ENCODE results near the gene NOL9.
A peak's percentile ranks its signal among the peaks of the same experiment; 100 is the strongest.

NOL9 gene

DNA sequence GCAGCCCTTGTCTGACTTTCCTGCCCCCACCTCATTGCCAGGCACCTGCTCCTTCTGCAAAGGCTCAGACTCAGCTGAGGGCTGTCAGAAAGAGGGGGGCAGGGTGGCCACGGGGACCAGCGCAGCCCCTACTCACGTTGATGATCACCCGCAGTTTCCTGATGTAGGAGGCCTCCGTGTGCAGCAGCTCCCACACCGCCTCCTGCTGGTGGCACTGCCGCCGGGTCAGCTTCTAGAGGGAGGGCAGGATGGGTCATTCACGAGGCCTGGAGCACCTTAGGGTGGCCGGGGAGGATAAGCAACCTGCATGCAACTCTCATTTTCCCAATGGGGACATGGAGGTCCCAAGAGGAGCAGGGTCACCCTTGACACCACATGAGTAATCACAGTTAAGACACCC lies 81.9 kb downstream of the NOL9 start:
- no peak overlapping the region for H3K27ac ChIP-seq (ENCODE audit: low read length)
- H3K36me3 ChIP-seq (replicated peaks; ENCODE audit: low read depth, low read length), result no peaks in the 10 kb centered on the region
- no peaks in the 10 kb centered on the region for H3K27me3 ChIP-seq (ENCODE audit: low read depth, low read length)
- no peak overlapping the region for H2AFZ ChIP-seq (ENCODE audit: low read depth, low read length)
- no peak overlapping the region for H3K9ac ChIP-seq (ENCODE audit: low read length)
- peak; percentile 36 for TF ChIP-seq CTCF (IDR thresholded peaks at IDR 0.05; ENCODE audit: low read depth, low read length)
- no peak for TF ChIP-seq EZH2phosphoT487 (IDR thresholded peaks at IDR 0.05; ENCODE audit: low read depth)
- H4K20me1 ChIP-seq (ENCODE audit: insufficient read depth, low read length), result no peaks in the 10 kb centered on the region
- H3K4me2 ChIP-seq (ENCODE audit: low read length), result no peak overlapping the region
- no peaks in the 10 kb centered on the region for H3K4me1 ChIP-seq (ENCODE audit: low read length)
- no peaks in the 10 kb centered on the region for H3K9me3 ChIP-seq (ENCODE audit: insufficient read depth, low read length)
- no peaks in the 10 kb centered on the region for H3K79me2 ChIP-seq (ENCODE audit: low read length)
- H3K4me3 ChIP-seq (ENCODE audit: low read length), result no peak overlapping the region

DNA sequence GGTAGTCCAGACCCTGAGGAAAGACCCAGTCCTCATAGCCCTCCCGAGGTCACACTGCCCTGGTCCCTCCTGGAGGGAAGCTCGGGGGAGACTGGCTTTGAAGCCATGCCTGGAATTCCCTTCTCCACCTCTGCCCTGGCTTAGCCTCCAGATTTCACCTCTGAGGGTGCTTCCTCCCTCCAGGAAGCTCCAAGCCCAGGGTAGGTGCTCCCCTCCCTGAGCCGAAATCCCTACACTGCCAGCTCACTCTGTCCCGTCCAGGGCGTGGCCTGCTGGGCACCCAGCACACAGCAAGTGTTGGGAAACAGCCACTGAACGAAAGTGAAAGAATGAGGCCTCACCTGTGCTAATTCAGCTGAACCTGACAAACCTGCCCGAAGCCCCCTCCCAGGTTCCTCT lies 82.3 kb downstream of the NOL9 start:
- H3K4me3 ChIP-seq (ENCODE audit: low read length), result no peak overlapping the region

More for the DNA sequence above, 82.3 kb downstream of the NOL9 start:
- no peaks in the 10 kb centered on the region for H3K4me1 ChIP-seq (ENCODE audit: low read length)
- no peaks in the 10 kb centered on the region for H3K9me3 ChIP-seq (ENCODE audit: insufficient read depth, low read length)
- H4K20me1 ChIP-seq (ENCODE audit: insufficient read depth, low read length), result no peaks in the 10 kb centered on the region
- no peak overlapping the region for H2AFZ ChIP-seq (ENCODE audit: low read depth, low read length)
- H3K27me3 ChIP-seq (ENCODE audit: low read depth, low read length), result no peaks in the 10 kb centered on the region
- TF ChIP-seq CTCF (IDR thresholded peaks at IDR 0.05; ENCODE audit: low read depth, low read length) (no peak), EZH2phosphoT487 (IDR thresholded peaks at IDR 0.05; ENCODE audit: low read depth) (no peak)
- H3K9ac ChIP-seq (ENCODE audit: low read length), result no peak overlapping the region
- H3K79me2 ChIP-seq (ENCODE audit: low read length), result no peaks in the 10 kb centered on the region
- H3K36me3 ChIP-seq (replicated peaks; ENCODE audit: low read depth, low read length), result no peaks in the 10 kb centered on the region
- H3K4me2 ChIP-seq (ENCODE audit: low read length), result no peak overlapping the region
- H3K27ac ChIP-seq (ENCODE audit: low read length), result no peak overlapping the region
